Ovary (tissue), 10 donors: ENCODE results near the gene PLSCR5. TPM values are rescaled to one million over a fixed set of nuclear protein-coding genes. Genes with fewer than 3 reads are reported as not detected.

Experiments used
- DNase-seq, 5 donors: peaks; one replicate each; pipeline ENCODE4 v3.0.0-alpha.2; 2019 to 2020
- H3K27ac ChIP-seq, 2 donors: fragments of 200-600 bp; one replicate each; pipeline versions ENCODE4 v1.5.1 to v1.8.0; 2019 to 2022
- H3K27me3 ChIP-seq: fragments of 200-600 bp; one replicate; pipeline ENCODE4 v1.8.0; 2022
- H3K36me3 ChIP-seq: fragments of 200-600 bp; sonication (generic); one replicate; pipeline ENCODE4 v1.5.1; 2019
- H3K4me1 ChIP-seq: one replicate; pipeline ENCODE4 v1.8.1; 2013; ENCODE audit warnings: mild to moderate bottlenecking, moderate library complexity; ENCODE audit not compliant: insufficient read depth
- H3K4me3 ChIP-seq: fragments of 200-600 bp; sonication (generic); one replicate; pipeline ENCODE4 v1.5.1; 2017
- H3K9me3 ChIP-seq, 2 donors: fragments of 200-600 bp in 1 of 2; sonication (generic) in 1 of 2; one replicate each; pipeline versions ENCODE4 v1.5.1 to v1.8.1; 2013 to 2019; ENCODE audit warnings: mild to moderate bottlenecking in 1 of 2, moderate library complexity in 1 of 2
- CTCF ChIP-seq, 3 donors: fragments of 450-650 bp in 2 of 3; fragments of 200-600 bp in 1 of 3; IDR thresholded peaks; one replicate each; pipeline versions ENCODE4 v1.5.1 to v1.8.0; 2016 to 2022; ENCODE audit warnings: antibody characterized with exemption in 3 of 3, mild to moderate bottlenecking in 1 of 3
- EP300 ChIP-seq: sonication (generic); formaldehyde crosslinking; IDR thresholded peaks from one replicate; pipeline ENCODE4 v1.6.1; 2017; ENCODE audit warnings: antibody characterized with exemption
- POLR2A ChIP-seq: fragments of 450-650 bp; IDR thresholded peaks from one replicate; pipeline ENCODE4 v1.6.1; 2017; ENCODE audit warnings: antibody characterized with exemption, mild to moderate bottlenecking, moderate library complexity
- WGBS, 3 donors: extraction: QIAGEN DNeasy Blood & Tissue Kit in 1 of 3; methylation state at CpG; one replicate each; pipeline versions ENCODE4 v1.1.5 to v1.1.7; 2013 to 2017; 5-methylcytosine and 5-hydroxymethylcytosine counted together
- intact Hi-C, 4 donors: fragments of 100-400 bp; cut with DNase I; formaldehyde crosslinking; loops; one replicate each; pipeline versions ENCODE4 v1.11.0 to v1.15.1; 2022 to 2023
- long read RNA-seq, 3 donors: library from polyadenylated mRNA in 2 of 3; unstranded in 2 of 3; transcript quantifications; one replicate each; pipeline ENCODE4 v2.0.0 and lab custom pipeline, GENCODE V29; 2021 to 2026
- polyA plus RNA-seq, 2 donors: library from polyadenylated mRNA; stranded (reverse); fragments of 200-250 nt in 1 of 2; fragments of 350-450 nt in 1 of 2; fragmentation: Illumina TruSeq in 1 of 2; extraction: RNeasy Lipid Tissue Mini Kit (QIAGEN cat#74804) in 1 of 2; gene quantifications; one replicate each; pipeline ENCODE4 v1.2.3, GENCODE V29; 2013 to 2014
- total RNA-seq, 7 donors: library from RNA; depleted of rRNA in 2 of 7; stranded (reverse); fragments of >200 nt in 2 of 7; fragmentation: NEBNext Ultra II Directional in 3 of 7; extraction: Animal tissue kit (Norgen Biotek cat#: 25700) in 3 of 7; gene quantifications; one replicate each; pipeline versions ENCODE4 v1.1.0 to v1.2.4, GENCODE V29; 2016 to 2023
- donor health status: DM: no; HTN: no; CAD: no; lungs with moderate emphysema.
- donor health status: DM: no; HTN: no; CAD: no.
- donor health status: Bipolar disorder and iron deficiency.
- donor health status: DM: yes; HTN: yes; CAD: no.
- donor health status: DM: no; HTN: no; CAD: no.
- donor health status: DM: yes; HTN: yes; CAD: no.

The PLSCR5 gene
- total RNA-seq = not detected
- not detected for polyA plus RNA-seq
- long read RNA-seq, donor 1 = 0 reads
- long read RNA-seq, donor 2 = 0 reads
- long read RNA-seq, donor 3 = 0 reads

- TF ChIP-seq EP300 = no peak
- Histone ChIP-seq H3K36me3 (no peaks in the 10 kb centered on the region), H3K9me3 (no peaks in the 10 kb centered on the region), H3K4me3 (no peak within 1 kb of the TSS), H3K4me1 (no peaks in the 10 kb centered on the region), H3K27ac (no peak within 1 kb of the TSS), H3K27me3 (no peaks in the 10 kb centered on the region)
- WGBS, 3 donors = 26 to 27% (median 27%) methylated on average over 3 of the region's 3 CpGs
- no peak for DNase-seq
- intact Hi-C loops = no loop called here
Observed at GRCh38 chr3:146605106-146605505, at the start of gene PLSCR5. Gene PLSCR5, minus strand, starts transcription at chr3:146605346. Its CDS starts 134 bp downstream, at chr3:146605212.

- intact Hi-C loops = no loop called here
- DNase-seq = no peak
- H3K9me3 ChIP-seq = no peaks in the 10 kb centered on the region
- H3K27ac ChIP-seq = no peak overlapping the region
- H3K27me3 ChIP-seq = no peaks in the 10 kb centered on the region
- TF ChIP-seq CTCF (IDR thresholded peaks at IDR 0.05) (no peak), EP300 (no peak)
- no peaks in the 10 kb centered on the region for H3K36me3 ChIP-seq
- H3K4me3 ChIP-seq = no peak overlapping the region
- H3K4me1 ChIP-seq = no peaks in the 10 kb centered on the region
- 87 to 92% (median 89%) methylated on average over 3 of the region's 3 CpGs for WGBS, 3 donors
Observed at GRCh38 chr3:146653978-146654377, 48.8 kb upstream of the PLSCR5 start.

GRCh38 chr3:146650691-146651442 lies 45.7 kb upstream of the PLSCR5 start:
- WGBS, 3 donors = 47 to 59% (median 51%) methylated on average over 2 of the region's 2 CpGs
- intact Hi-C loops = no loop called here

GRCh38 chr3:146646261-146646660 lies 41.1 kb upstream of the PLSCR5 start:
- WGBS, 3 donors = 55 to 63% (median 56%) methylated on average over 4 of the region's 4 CpGs

More at GRCh38 chr3:146650691-146651442, 45.7 kb upstream of the PLSCR5 start:
- H3K27ac ChIP-seq = no peak overlapping the region
- no peaks in the 10 kb centered on the region for H3K9me3 ChIP-seq
- TF ChIP-seq CTCF (IDR thresholded peaks at IDR 0.05) = no peak
- no peak for TF ChIP-seq EP300
- TF ChIP-seq POLR2A = no peak
- H3K4me1 ChIP-seq = no peaks in the 10 kb centered on the region
- H3K4me3 ChIP-seq = no peak overlapping the region
- DNase-seq = no peak
- no peaks in the 10 kb centered on the region for H3K27me3 ChIP-seq
- H3K36me3 ChIP-seq = no peaks in the 10 kb centered on the region

More at GRCh38 chr3:146646261-146646660, 41.1 kb upstream of the PLSCR5 start:
- Histone ChIP-seq H3K4me3 (no peak overlapping the region), H3K27ac (no peak overlapping the region), H3K27me3 (no peaks in the 10 kb centered on the region), H3K4me1 (no peaks in the 10 kb centered on the region), H3K9me3 (no peaks in the 10 kb centered on the region), H3K36me3 (no peaks in the 10 kb centered on the region)
- intact Hi-C loops = no loop called here
- no peak for DNase-seq
- no peak for TF ChIP-seq EP300
- no peak for TF ChIP-seq CTCF (IDR thresholded peaks at IDR 0.05)
- TF ChIP-seq POLR2A = no peak
